GM18867 (cell line): ENCODE measurements around the gene ACTR3.
A peak's percentile ranks its signal among the peaks of the same experiment; 100 is the strongest.

Experiments used
- ATAC-seq: cut with Tn5 transposase; IDR thresholded peaks from one replicate; pipeline ENCODE4 v1.9.1; 2021; ENCODE audit warnings: mild to moderate bottlenecking, moderate library complexity; ENCODE audit not compliant: unreplicated experiment

ACTR3 gene

GRCh38 chr2:113996671-113997594 is 107.0 kb downstream of the ACTR3 start:
- ATAC-seq, result no peak

GRCh38 chr2:114001152-114001551 is 111.3 kb downstream of the ACTR3 start:
- no peak for ATAC-seq

GRCh38 chr2:114001937-114002336 is 112.0 kb downstream of the ACTR3 start:
- ATAC-seq, result no peak

- ATAC-seq, result peak; percentile 48
Measured at GRCh38 chr2:114005110-114005783, 115.4 kb downstream of the ACTR3 start.

- no peak for ATAC-seq
Measured at GRCh38 chr2:114006460-114006859, 116.6 kb downstream of the ACTR3 start.

- no peak for ATAC-seq
Measured at GRCh38 chr2:114007436-114007835, 117.5 kb downstream of the ACTR3 start.

GRCh38 chr2:114008720-114009119 is 118.8 kb downstream of the ACTR3 start:
- ATAC-seq, result no peak

- no peak for ATAC-seq
Measured at GRCh38 chr2:114009205-114009944, 119.5 kb downstream of the ACTR3 start.

- no peak for ATAC-seq
Measured at GRCh38 chr2:114010001-114010400, 120.1 kb downstream of the ACTR3 start.

GRCh38 chr2:114011713-114012112 is 121.8 kb downstream of the ACTR3 start:
- ATAC-seq, result no peak
